Fibroblast of the aortic adventitia (primary cell): ENCODE data around the gene SNAPC4. TPM values are rescaled to one million over a fixed set of nuclear protein-coding genes. Genes with fewer than 3 reads are reported as not detected.

Experiments used
- DNase-seq: peaks from one replicate; pipeline ENCODE4 v3.0.0-alpha.2; 2010; ENCODE audit warnings: low read depth
- H3K4me3 ChIP-seq: 2 replicates; pipeline ENCODE4 v1.5.1; 2011; ENCODE audit warnings: low read depth, mild to moderate bottlenecking, control low read depth, low read length, moderate library complexity
- CTCF ChIP-seq: IDR thresholded peaks from 2 replicates; pipeline ENCODE4 v1.5.1; 2011; ENCODE audit warnings: mild to moderate bottlenecking, low read length, control low read depth, inconsistent platforms; ENCODE audit not compliant: insufficient read depth
- total RNA-seq: library from RNA; depleted of rRNA; stranded (reverse); fragments of >200 nt; gene quantifications from 2 replicates; pipeline ENCODE4 v1.2.3, GENCODE V29; 2012; ENCODE audit warnings: low replicate concordance

Gene SNAPC4
- total RNA-seq, 1 donor = 12.1 TPM

- TF ChIP-seq CTCF = no peak
- no peak for DNase-seq
- H3K4me3 ChIP-seq = no peak overlapping the region
Observed at GRCh38 chr9:136395345-136396218, 4.4 kb downstream of the SNAPC4 start.

DNA sequence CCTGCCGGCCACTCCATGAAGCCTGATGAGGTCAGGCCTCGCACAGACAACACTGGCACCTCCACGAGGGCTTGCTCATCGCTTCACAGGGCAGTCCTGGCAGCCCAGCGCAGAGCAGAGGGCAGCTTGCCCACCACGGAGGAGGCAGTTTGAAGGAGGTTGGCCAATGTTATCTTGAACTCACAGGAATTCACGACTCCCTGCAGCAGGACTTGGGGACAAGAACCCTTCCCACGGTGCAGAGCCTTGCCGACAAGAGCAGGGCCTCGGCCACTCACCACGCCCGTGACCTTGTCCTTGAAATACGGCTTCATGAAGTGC lies 5.0 kb downstream of the SNAPC4 start:
- TF ChIP-seq CTCF = no peak
- no peak overlapping the region for H3K4me3 ChIP-seq
- DNase-seq = no peak

- TF ChIP-seq CTCF = peak; percentile 24
- no peak overlapping the region for H3K4me3 ChIP-seq
- DNase-seq = peak; percentile 86
Observed at GRCh38 chr9:136394312-136395019, 5.5 kb downstream of the SNAPC4 start.

GRCh38 chr9:136393531-136393930 lies 6.4 kb downstream of the SNAPC4 start:
- TF ChIP-seq CTCF = no peak
- no peak overlapping the region for H3K4me3 ChIP-seq
- no peak for DNase-seq

- no peak for TF ChIP-seq CTCF
- H3K4me3 ChIP-seq = no peak overlapping the region
- DNase-seq = peak; percentile 64
Observed at GRCh38 chr9:136392538-136393449, 7.2 kb downstream of the SNAPC4 start.

- no peak overlapping the region for H3K4me3 ChIP-seq
- no peak for TF ChIP-seq CTCF
- DNase-seq = no peak
Observed at GRCh38 chr9:136391737-136392537, 8.0 kb downstream of the SNAPC4 start.
